22Rv1 (cell line): ENCODE measurements around the gene RBM6.

Experiments
- H3K27ac ChIP-seq: fragments of 450-650 bp; 2 replicates; pipeline ENCODE4 v1.5.1; 2017
- ZFX ChIP-seq: fragments of 450-650 bp; IDR thresholded peaks from 2 replicates; pipeline ENCODE4 v1.6.1; 2017; ENCODE audit warnings: antibody characterized with exemption, borderline replicate concordance
- TF ChIP-seq, protein P1 (sequence below): fragments of 450-650 bp; IDR thresholded peaks from 2 replicates; pipeline ENCODE4 v1.5.1; 2017; ENCODE audit warnings: mild to moderate bottlenecking

RBM6 gene

DNA sequence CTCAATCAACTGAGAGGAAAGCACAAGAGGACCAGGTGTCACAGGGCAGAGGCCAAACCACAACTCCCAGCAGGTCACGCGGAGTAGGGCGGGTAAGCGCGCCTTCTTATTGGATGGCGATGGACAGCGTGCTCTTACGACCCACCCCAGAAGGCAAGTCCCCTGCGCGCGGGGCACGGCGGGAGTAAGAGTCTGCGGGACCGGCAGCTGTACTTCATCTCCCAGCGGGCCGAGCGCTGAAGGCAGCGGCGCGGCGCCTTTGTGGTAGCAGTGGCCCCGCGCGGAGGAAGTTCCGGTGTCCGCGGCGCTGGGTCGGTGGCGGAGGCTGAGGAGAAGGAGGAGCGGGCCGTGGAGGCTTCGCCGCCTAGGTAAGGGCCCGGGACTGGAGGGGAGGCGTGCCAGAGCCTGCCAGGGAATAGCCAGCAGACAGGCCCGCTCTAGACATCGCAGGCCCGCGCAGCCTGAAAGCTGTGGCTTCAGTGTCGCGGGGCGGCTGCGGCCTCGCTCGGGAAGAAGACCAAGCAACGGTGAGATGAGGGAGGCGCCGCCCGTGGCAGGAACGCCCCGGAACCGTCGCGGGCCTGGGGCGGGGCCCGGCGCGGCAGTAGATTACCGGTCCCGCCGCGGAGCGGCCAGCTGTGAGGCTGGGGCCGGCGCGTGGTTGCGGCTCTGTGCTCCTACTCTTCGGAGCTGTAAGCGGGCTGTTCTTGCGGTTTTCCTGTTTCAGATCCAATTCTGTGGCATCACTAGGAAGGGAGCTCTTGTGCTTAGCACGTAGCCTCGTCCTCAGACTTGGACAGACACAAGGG, at the start of gene RBM6:
TSS of gene RBM6 (plus strand) at position 293 of the 809 bp plus-strand sequence. CDS start 22,492 bp downstream, outside the sequence.
- H3K27ac ChIP-seq: peak within 1 kb of the TSS; percentile 96
- TF ChIP-seq, protein P1, sequence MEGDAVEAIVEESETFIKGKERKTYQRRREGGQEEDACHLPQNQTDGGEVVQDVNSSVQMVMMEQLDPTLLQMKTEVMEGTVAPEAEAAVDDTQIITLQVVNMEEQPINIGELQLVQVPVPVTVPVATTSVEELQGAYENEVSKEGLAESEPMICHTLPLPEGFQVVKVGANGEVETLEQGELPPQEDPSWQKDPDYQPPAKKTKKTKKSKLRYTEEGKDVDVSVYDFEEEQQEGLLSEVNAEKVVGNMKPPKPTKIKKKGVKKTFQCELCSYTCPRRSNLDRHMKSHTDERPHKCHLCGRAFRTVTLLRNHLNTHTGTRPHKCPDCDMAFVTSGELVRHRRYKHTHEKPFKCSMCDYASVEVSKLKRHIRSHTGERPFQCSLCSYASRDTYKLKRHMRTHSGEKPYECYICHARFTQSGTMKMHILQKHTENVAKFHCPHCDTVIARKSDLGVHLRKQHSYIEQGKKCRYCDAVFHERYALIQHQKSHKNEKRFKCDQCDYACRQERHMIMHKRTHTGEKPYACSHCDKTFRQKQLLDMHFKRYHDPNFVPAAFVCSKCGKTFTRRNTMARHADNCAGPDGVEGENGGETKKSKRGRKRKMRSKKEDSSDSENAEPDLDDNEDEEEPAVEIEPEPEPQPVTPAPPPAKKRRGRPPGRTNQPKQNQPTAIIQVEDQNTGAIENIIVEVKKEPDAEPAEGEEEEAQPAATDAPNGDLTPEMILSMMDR: no peak
- TF ChIP-seq ZFX: no peak

GRCh38 chr3:49895791-49896190, 44.2 kb upstream of the RBM6 start:
- TF ChIP-seq, protein P1: no peak
- no peak for TF ChIP-seq ZFX
- H3K27ac ChIP-seq: no peak overlapping the region

- TF ChIP-seq ZFX: no peak
- TF ChIP-seq, protein P1: no peak
- no peak overlapping the region for H3K27ac ChIP-seq
Observed at GRCh38 chr3:49896345-49896744, 43.6 kb upstream of the RBM6 start.

DNA sequence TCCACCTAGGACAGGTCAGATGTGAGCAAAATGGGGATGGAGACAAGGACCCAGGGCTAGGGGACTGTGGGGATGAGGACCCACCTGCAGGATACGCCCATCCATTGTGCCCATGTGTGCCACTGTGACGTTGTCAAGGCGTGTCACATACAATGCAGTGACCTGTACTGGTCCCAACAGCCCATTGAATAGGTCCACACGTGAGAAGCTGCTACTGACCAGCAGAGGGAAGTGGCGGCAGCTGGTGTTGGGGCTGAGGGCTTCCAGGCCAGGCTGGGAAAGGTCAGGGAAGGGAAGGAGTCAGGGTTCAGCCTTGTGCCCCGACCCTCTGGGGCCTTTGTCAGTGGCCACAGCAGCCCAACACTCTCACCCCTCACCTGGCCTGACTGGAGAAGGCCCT, 41.0 kb upstream of the RBM6 start:
- TF ChIP-seq ZFX: no peak
- TF ChIP-seq, protein P1: no peak
- H3K27ac ChIP-seq: no peak overlapping the region

DNA sequence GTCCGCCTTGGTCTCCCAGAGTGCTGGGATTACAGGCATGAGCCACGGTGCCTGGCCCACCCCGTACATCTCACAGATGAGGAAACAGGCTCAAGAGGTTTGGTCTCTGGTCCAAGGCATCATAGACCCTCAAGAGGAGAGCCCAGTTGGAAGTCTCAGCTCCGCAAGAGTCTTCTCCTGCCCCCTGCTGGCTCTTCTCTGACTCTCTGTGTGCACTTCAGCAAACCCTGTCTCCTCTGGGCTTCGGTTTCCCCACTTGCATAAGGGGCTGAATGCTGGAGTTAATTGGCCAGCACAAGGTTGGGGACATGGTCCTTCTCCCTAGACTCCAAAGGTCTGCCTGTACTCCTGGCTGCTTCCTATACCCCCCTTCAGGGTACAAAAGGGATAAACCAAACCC, 40.1 kb upstream of the RBM6 start:
- TF ChIP-seq, protein P1: peak; percentile 15; the same call in 1 of the 2 replicates
- no peak for TF ChIP-seq ZFX
- H3K27ac ChIP-seq: no peak overlapping the region

GRCh38 chr3:49900491-49901153, 39.3 kb upstream of the RBM6 start:
- no peak for TF ChIP-seq ZFX
- TF ChIP-seq, protein P1: no peak
- no peak overlapping the region for H3K27ac ChIP-seq
